Adrenal gland (tissue), 12 donors: ENCODE measurements around the gene CNOT2. TPM values are rescaled to one million over a fixed set of nuclear protein-coding genes. Genes with fewer than 3 reads are reported as not detected.

Source experiments
- DNase-seq, 7 donors: peaks; one replicate each; pipeline ENCODE4 v3.0.0-alpha.2; 2019 to 2020
- H3K27ac ChIP-seq, 5 donors: fragments of 200-600 bp; sonication (generic) in 4 of 5; 1 replicate in 3 of 5; 2 replicates in 2 of 5; pipeline versions ENCODE4 v1.5.1 to v1.8.0; 2016 to 2020; ENCODE audit warnings: mild to moderate bottlenecking in 1 of 5
- H3K27me3 ChIP-seq: fragments of 200-600 bp; 2 replicates; pipeline ENCODE4 v1.8.0; 2021
- H3K36me3 ChIP-seq, 2 donors: fragments of 200-600 bp; replicated peaks in 1 of 2; 1 replicate in 1 of 2; 2 replicates in 1 of 2; pipeline versions ENCODE4 v1.5.1 to v1.8.0; 2018 to 2022
- H3K4me1 ChIP-seq, 2 donors: fragments of 200-600 bp; replicated peaks in 1 of 2; 1 replicate in 1 of 2; 2 replicates in 1 of 2; pipeline versions ENCODE4 v1.5.1 to v1.8.0; 2018 to 2021
- H3K4me3 ChIP-seq, 4 donors: fragments of 200-600 bp; sonication (generic) in 3 of 4; one replicate each; pipeline ENCODE4 v1.5.1; 2016 to 2018
- H3K9me3 ChIP-seq, 3 donors: fragments of 200-600 bp; sonication (generic) in 1 of 3; replicated peaks in 1 of 3; 1 replicate in 2 of 3; 2 replicates in 1 of 3; pipeline versions ENCODE4 v1.5.1 to v1.8.0; 2016 to 2021
- POLR2A ChIP-seq, 2 donors: fragments of 450-650 bp; IDR thresholded peaks; one replicate each; pipeline ENCODE4 v1.6.1; 2017; ENCODE audit warnings: antibody characterized with exemption in 2 of 2, mild to moderate bottlenecking in 2 of 2, moderate library complexity in 1 of 2
- WGBS, 4 donors: extraction: QIAGEN DNeasy Blood & Tissue Kit in 2 of 4; methylation state at CpG; one replicate each; pipeline versions ENCODE4 v1.1.5 to v1.1.7; 2013 to 2017; 5-methylcytosine and 5-hydroxymethylcytosine counted together
- intact Hi-C, 2 donors: fragments of 100-400 bp; cut with DNase I; formaldehyde crosslinking; loops; one replicate each; pipeline versions ENCODE4 v1.14.1 to v1.15.0; 2022 to 2023
- polyA plus RNA-seq, 3 donors: library from polyadenylated mRNA; stranded (reverse); fragments of 200-250 nt in 2 of 3; fragments of 350-450 nt in 1 of 3; fragmentation: Illumina TruSeq in 1 of 3; extraction: RNeasy Lipid Tissue Mini Kit (QIAGEN cat#74804) in 1 of 3; gene quantifications; one replicate each; pipeline ENCODE4 v1.2.3, GENCODE V29; 2013 to 2014
- total RNA-seq, 9 donors: library from RNA; depleted of rRNA in 4 of 9; stranded (reverse); fragments of >200 nt in 4 of 9; fragments of 120-200 nt in 1 of 9; fragmentation: NEBNext Ultra II Directional in 1 of 9; extraction: Animal tissue kit (Norgen Biotek cat#: 25700) in 1 of 9; gene quantifications; one replicate each; pipeline versions ENCODE4 v1.1.0 to v1.2.4, GENCODE V29; 2013 to 2023
- TF ChIP-seq, protein P1 (sequence below), 6 experiments: fragments of 450-650 bp in 4 of 6; fragments of 200-600 bp in 2 of 6; sonication (generic) in 1 of 6; IDR thresholded peaks; 1 replicate in 5 of 6; 2 replicates in 1 of 6; pipeline versions ENCODE4 v1.5.1 to v1.8.0; 2016 to 2021; ENCODE audit warnings: antibody characterized with exemption in 6 of 6, mild to moderate bottlenecking in 2 of 6, moderate library complexity in 1 of 6
- donor health status: healthy with polysubstance abuse.
- donor health status: Bipolar disorder and iron deficiency.
- donor health status: DM: yes; HTN: yes; CAD: no.
- donor health status: DM: no; HTN: no; CAD: no.
- donor health status: DM: no; HTN: no; CAD: no.
- donor health status: DM: yes; HTN: yes; CAD: no.

The CNOT2 gene
- total and polyA plus RNA-seq, 12 donors = 33.4 to 127 (median 57.1) TPM

DNA sequence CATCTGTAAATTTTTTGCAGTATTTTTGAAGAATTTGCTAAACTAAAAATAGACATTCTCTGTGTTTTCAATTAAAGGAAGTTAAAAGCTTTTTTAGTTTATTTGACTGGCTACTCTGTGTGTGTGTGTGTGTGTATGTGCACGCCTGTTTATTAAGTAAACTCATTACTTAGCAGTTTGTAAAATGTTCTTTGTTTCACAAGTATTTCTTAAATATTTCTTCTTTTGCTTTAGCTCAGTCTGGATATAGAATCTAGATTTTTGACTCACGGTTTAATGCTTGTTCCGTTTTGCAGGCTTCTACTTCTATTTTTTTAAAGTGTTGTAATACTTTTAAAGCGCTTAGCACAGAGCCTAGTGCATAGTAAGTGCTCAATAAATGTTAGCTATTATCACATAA, 76.4 kb downstream of the CNOT2 start:
- Histone ChIP-seq H3K36me3 (no peaks in the 10 kb centered on the region), H3K9me3 (no peaks in the 10 kb centered on the region), H3K4me3 (no peak overlapping the region), H3K4me1 (peaks cover 0 to 10% of the 10 kb centered on the region in 2 donors), H3K27me3 (no peaks in the 10 kb centered on the region), H3K27ac (no peak overlapping the region)
- WGBS, 4 donors = 73 to 80% (median 75%) methylated on average over 4 of the region's 4 CpGs
- intact Hi-C loops = no loop called here
- TF ChIP-seq, protein P1, sequence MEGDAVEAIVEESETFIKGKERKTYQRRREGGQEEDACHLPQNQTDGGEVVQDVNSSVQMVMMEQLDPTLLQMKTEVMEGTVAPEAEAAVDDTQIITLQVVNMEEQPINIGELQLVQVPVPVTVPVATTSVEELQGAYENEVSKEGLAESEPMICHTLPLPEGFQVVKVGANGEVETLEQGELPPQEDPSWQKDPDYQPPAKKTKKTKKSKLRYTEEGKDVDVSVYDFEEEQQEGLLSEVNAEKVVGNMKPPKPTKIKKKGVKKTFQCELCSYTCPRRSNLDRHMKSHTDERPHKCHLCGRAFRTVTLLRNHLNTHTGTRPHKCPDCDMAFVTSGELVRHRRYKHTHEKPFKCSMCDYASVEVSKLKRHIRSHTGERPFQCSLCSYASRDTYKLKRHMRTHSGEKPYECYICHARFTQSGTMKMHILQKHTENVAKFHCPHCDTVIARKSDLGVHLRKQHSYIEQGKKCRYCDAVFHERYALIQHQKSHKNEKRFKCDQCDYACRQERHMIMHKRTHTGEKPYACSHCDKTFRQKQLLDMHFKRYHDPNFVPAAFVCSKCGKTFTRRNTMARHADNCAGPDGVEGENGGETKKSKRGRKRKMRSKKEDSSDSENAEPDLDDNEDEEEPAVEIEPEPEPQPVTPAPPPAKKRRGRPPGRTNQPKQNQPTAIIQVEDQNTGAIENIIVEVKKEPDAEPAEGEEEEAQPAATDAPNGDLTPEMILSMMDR (IDR thresholded peaks at IDR 0.05) = no peak
- no peak for TF ChIP-seq POLR2A (IDR thresholded peaks at IDR 0.05)
- DNase-seq = peak in 1 of 7 donors; percentile 17

DNA sequence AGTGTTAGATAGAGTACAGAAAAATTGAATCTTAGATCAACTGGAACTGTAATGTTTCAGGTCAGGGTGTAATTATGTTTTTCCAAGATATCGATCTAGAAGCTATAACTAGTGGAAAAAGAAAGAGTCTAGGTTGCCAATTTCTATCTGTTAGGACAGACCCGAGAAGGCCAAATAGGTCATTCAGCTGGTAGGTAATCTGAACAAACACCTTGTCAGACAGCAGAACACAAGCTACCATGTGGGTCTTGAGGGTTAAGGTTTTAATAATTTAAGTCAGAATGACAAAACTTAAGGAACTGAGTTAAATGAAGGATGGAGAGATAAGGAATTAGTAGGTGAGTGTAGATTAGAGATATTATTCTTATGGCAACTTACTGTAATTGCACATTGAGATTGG, 78.0 kb downstream of the CNOT2 start:
- H3K36me3 ChIP-seq = no peaks in the 10 kb centered on the region
- no peaks in the 10 kb centered on the region for H3K27me3 ChIP-seq
- WGBS, 4 donors = 89 to 93% (median 91%) methylated on average over 2 of the region's 2 CpGs
- intact Hi-C loops = no loop called here
- no peak overlapping the region for H3K27ac ChIP-seq
- H3K9me3 ChIP-seq = no peaks in the 10 kb centered on the region
- peaks cover 0 to 10% of the 10 kb centered on the region in 2 donors for H3K4me1 ChIP-seq
- no peak overlapping the region for H3K4me3 ChIP-seq
- TF ChIP-seq, protein P1 (IDR thresholded peaks at IDR 0.05) = no peak
- TF ChIP-seq POLR2A (IDR thresholded peaks at IDR 0.05) = no peak
- no peak for DNase-seq

DNA sequence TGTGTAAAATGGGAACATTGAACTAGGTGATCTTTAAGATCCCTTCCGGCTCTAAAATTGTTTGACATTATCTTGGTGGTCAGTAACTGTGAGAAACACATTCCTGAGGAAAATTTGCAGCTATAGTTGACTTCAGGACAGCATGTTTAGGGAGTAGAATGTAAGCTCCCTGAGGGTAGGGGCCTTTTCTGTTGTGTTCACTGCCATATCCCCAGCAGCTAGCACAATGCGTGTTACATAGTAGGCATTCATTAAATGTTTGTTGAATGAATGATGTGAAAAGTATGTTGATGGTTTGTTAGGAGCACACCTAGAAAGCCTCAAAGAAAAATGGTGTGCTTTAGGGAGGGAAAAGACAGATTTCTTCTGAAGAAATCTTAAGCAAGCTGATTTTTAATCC, 84.3 kb downstream of the CNOT2 start:
- no peak for TF ChIP-seq POLR2A (IDR thresholded peaks at IDR 0.05)
- TF ChIP-seq, protein P1 (IDR thresholded peaks at IDR 0.05) = no peak
- Histone ChIP-seq H3K27ac (no peak overlapping the region), H3K27me3 (no peaks in the 10 kb centered on the region), H3K36me3 (no peaks in the 10 kb centered on the region), H3K4me3 (no peak overlapping the region), H3K9me3 (no peaks in the 10 kb centered on the region), H3K4me1 (peaks cover 0 to 3% of the 10 kb centered on the region in 2 donors)
- WGBS, 4 donors = 95 to 98% (median 97%) methylated on average over 2 of the region's 2 CpGs
- intact Hi-C loops = no loop called here
- DNase-seq = no peak

DNA sequence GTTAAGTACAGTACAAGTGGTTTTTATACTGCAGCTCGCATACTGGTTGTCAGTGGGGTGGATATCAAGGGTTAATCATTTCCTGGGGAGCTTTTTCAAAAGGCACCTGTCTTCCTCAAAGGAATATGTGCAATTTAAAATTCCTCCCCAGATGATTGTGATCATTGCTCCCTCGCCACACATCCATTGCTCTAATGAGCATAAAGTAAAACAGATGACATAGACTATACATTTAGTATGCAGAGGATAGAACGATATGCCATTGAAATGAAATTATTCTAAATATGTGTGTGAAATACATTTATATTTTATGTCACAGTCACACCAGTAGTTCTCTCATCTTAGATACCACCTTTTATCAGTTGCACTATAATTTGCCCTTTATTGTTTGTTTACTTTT, 86.5 kb downstream of the CNOT2 start:
- intact Hi-C loops = no loop called here
- 90 to 95% (median 94%) methylated on average over 3 of the region's 3 CpGs for whole genome bisulfite sequencing, 4 donors

More for the DNA sequence above, 86.5 kb downstream of the CNOT2 start:
- H3K36me3 ChIP-seq = no peaks in the 10 kb centered on the region
- H3K4me3 ChIP-seq = no peak overlapping the region
- TF ChIP-seq, protein P1 (IDR thresholded peaks at IDR 0.05) = no peak
- TF ChIP-seq POLR2A (IDR thresholded peaks at IDR 0.05) = no peak
- no peaks in the 10 kb centered on the region for H3K4me1 ChIP-seq
- no peaks in the 10 kb centered on the region for H3K9me3 ChIP-seq
- no peaks in the 10 kb centered on the region for H3K27me3 ChIP-seq
- DNase-seq = no peak
- H3K27ac ChIP-seq = no peak overlapping the region
